GM13977 (cell line): ENCODE measurements around the gene IFNL3.
"Not testable (repeated sequence)": the region's sequence is repeated elsewhere in the genome, so short reads cannot be mapped to it uniquely, and the experiment has no call there.

ENCODE experiments used
- DNase-seq: peaks from one replicate; pipeline ENCODE4 v3.0.0; 2012; ENCODE audit warnings: low spot score
- in situ Hi-C: fragments of 300-500 bp; cut with MboI; formaldehyde crosslinking; loops from one replicate; pipeline ENCODE4 v1.12.0; 2022; ENCODE audit warnings: low sequenced_read_pairs, low pct_unique_long_range_greater_than_20kb, mixed read lengths, inconsistent platforms; ENCODE audit not compliant: unreplicated experiment
- TF ChIP-seq, protein P1 (sequence below): IDR thresholded peaks from 2 replicates; pipeline ENCODE4 v1.5.1; 2012; ENCODE audit warnings: mild to moderate bottlenecking, control low read depth; ENCODE audit not compliant: insufficient read depth; ENCODE audit errors: extremely low read depth, missing control alignments

IFNL3 gene

GRCh38 chr19:39244410-39245100 lies at the start of gene IFNL3:
Gene IFNL3, minus strand, starts transcription at chr19:39245006. Its CDS starts 39 bp downstream, at chr19:39244967.
- in situ Hi-C loops, DNase-seq: not testable (repeated sequence)

- in situ Hi-C loops: no loop called here
- DNase-seq: no peak
- TF ChIP-seq, protein P1, sequence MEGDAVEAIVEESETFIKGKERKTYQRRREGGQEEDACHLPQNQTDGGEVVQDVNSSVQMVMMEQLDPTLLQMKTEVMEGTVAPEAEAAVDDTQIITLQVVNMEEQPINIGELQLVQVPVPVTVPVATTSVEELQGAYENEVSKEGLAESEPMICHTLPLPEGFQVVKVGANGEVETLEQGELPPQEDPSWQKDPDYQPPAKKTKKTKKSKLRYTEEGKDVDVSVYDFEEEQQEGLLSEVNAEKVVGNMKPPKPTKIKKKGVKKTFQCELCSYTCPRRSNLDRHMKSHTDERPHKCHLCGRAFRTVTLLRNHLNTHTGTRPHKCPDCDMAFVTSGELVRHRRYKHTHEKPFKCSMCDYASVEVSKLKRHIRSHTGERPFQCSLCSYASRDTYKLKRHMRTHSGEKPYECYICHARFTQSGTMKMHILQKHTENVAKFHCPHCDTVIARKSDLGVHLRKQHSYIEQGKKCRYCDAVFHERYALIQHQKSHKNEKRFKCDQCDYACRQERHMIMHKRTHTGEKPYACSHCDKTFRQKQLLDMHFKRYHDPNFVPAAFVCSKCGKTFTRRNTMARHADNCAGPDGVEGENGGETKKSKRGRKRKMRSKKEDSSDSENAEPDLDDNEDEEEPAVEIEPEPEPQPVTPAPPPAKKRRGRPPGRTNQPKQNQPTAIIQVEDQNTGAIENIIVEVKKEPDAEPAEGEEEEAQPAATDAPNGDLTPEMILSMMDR: no peak
These were observed 48.6 kb upstream of the IFNL3 start for GRCh38 chr19:39293394-39293793.

DNA sequence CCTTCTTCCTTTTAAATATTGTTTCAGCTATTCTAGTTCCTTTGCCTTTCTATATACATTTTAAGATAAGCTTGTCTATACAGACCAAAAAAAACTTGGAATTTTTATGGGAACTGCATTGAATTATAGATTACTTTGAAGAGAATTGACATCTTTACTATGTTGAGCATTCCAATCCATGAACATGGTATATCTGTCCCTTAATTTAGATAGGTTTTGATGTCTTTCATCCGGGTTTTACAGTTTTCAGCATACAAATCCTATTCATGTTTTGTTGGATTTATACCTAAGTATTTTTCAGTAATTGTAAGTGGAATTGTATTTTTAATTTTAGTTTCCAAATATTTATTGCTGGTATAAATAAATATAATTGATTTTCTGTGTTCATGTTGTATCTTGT lies 39.2 kb upstream of the IFNL3 start:
- TF ChIP-seq, protein P1: no peak
- in situ Hi-C loops: no loop called here
- no peak for DNase-seq

GRCh38 chr19:39282021-39282420 lies 37.2 kb upstream of the IFNL3 start:
- in situ Hi-C loops: no loop called here
- TF ChIP-seq, protein P1: no peak

GRCh38 chr19:39277598-39277997 lies 32.8 kb upstream of the IFNL3 start:
- TF ChIP-seq, protein P1: no peak
- no peak for DNase-seq
- in situ Hi-C loops: no loop called here

More at GRCh38 chr19:39282021-39282420, 37.2 kb upstream of the IFNL3 start:
- no peak for DNase-seq

DNA sequence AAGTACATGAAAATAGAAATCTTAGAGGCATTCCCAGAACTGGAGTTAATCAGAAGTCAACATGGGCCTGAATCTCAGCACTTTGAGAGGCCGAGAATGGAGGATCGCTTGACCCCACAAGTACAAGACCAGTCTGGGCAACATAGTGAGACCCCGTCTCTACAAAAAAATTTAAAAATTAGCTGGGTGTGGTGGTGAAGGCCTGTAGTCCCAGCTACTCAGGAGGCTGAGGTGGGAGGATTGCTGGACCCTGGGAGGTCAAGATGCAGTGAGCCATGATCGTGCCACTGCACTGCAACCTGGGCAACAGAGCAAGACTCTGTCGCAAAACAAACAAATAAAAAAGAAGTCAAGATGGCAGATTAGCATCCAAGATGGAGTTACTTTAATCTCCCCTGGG lies 31.9 kb upstream of the IFNL3 start:
- TF ChIP-seq, protein P1: no peak
- in situ Hi-C loops: no loop called here
- DNase-seq: no peak

DNA sequence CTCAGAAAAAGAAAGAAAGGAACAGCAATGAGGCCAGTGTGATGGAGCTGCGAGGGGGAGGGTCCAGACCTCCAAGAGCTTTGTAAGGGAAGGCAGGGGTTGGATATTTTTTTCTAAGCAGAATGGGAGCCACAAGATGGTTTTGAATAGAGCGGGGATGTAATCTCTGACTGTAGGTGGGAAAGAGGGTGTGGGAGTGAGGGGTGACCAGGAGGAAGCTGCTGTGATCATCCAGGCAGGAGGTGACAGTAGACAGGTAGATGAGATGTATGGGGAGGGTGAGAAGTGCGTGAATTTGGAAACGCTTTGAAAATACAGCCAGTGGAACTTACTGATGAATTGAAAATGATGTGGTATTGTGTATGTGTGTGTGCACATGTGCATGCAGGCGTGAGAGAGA lies 30.8 kb upstream of the IFNL3 start:
- TF ChIP-seq, protein P1: no peak
- in situ Hi-C loops: no loop called here
- no peak for DNase-seq

DNA sequence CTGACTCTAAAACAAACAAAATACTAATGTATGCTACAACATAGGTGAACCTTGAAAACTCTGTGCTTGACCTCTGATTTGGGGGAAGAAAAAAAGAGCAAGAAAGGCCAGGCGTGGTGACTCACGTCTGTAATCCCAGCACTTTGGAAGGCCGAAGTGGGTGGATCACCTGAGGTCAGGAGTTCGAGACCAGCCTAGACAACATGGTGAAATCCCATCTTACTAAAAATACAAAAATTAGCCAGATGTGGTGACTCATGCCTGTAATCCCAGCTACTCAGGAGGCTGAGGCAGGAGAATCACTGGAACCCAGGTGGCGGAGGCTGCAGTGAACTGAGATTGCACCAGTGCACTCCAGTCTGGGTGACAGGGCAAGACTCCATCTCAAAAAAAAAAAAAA lies 29.1 kb upstream of the IFNL3 start:
- DNase-seq, in situ Hi-C loops: not testable (repeated sequence)
